ENCODE results near the gene IFNA14.

IFNA14 gene

DNA sequence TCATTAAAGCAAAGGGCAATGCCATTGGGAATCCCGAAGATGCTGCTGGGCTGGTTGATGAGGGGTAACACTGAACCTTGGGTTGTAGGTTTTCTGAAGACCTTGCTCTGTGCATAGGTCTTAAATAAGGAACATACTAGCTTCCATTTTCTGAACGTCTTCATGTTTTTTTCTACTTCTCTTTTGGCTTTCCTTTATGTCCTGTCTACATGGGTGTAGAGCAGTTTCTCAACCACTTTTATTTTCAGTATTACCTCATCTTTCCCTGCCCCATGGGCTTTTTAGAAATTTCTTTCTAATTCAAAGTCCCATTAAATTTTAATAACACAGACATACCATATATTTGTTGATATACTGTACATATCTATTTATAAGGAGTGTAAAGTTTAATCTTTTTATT lies at the start of gene IFNA14:
IFNA14 (minus strand) TSS at position 95 of the 400 bp plus-strand sequence; CDS start at position 25, 70 bp downstream.
- TF ChIP-seq, protein P1, sequence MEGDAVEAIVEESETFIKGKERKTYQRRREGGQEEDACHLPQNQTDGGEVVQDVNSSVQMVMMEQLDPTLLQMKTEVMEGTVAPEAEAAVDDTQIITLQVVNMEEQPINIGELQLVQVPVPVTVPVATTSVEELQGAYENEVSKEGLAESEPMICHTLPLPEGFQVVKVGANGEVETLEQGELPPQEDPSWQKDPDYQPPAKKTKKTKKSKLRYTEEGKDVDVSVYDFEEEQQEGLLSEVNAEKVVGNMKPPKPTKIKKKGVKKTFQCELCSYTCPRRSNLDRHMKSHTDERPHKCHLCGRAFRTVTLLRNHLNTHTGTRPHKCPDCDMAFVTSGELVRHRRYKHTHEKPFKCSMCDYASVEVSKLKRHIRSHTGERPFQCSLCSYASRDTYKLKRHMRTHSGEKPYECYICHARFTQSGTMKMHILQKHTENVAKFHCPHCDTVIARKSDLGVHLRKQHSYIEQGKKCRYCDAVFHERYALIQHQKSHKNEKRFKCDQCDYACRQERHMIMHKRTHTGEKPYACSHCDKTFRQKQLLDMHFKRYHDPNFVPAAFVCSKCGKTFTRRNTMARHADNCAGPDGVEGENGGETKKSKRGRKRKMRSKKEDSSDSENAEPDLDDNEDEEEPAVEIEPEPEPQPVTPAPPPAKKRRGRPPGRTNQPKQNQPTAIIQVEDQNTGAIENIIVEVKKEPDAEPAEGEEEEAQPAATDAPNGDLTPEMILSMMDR (IDR thresholded peaks at IDR 0.05) = no peak
- no peak for TF ChIP-seq ZFX (IDR thresholded peaks at IDR 0.05; ENCODE audit: borderline replicate concordance)
- no peak within 1 kb of the TSS for H3K27ac ChIP-seq

DNA sequence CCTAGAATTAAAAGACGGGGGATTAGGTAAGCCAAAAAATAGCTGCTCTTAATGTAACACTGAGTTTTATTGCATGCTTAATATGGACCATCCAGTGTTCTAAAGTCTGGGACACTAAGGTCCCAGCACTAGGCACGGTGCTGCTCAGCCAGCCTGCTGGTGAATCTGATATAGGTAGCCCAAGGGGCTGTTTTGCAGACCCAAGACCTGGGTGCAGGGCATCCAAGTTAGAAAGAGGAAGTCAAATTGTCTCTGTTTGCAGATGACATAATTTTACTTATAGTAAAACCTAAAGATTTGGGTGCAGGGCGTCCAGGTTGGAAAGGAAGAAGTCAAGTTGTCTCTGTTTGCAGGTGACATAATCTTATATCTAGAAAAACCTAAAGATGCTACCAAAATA lies 47.5 kb upstream of the IFNA14 start:
- no peak overlapping the region for H3K27ac ChIP-seq
- TF ChIP-seq, protein P1 (IDR thresholded peaks at IDR 0.05) = no peak
- TF ChIP-seq ZFX (IDR thresholded peaks at IDR 0.05; ENCODE audit: borderline replicate concordance) = no peak

DNA sequence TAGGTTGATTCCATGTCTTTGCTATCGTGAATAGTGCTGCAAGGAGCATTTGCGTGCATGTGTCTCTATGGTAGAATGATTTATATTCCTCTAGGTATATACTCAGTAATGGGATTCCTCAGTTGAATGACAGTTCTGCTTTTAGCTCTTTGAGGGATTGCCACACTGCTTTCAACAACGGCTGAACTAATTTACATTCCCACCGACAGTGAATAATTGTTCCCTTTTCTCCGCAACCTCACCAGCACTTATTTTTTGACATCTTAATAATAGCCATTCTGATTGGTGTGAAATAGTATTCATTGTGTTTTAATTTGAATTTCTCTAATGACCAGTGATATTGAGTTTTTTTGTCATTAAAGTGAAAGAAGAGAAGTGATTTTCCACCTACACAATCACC lies 46.9 kb upstream of the IFNA14 start:
- TF ChIP-seq ZFX (IDR thresholded peaks at IDR 0.05; ENCODE audit: borderline replicate concordance) = no peak
- TF ChIP-seq, protein P1 (IDR thresholded peaks at IDR 0.05) = no peak
- H3K27ac ChIP-seq = no peak overlapping the region

DNA sequence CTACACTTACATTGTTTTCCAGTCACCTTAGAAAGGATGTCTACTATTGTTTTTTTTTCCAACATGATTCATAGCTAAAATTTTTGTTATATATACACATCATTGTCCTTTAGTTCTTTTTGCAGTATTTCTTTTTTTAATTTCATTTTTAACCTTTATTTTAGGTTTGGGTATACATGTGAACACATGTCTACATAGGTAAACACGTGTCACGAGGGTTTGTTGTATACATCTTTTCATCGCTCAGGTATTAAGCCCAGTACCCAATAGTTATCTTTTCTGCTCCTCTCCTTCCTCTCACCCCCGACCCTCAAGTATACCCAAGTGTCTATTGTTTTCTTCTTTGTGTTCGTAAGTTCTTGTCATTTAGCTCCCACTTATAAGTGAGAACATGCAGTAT lies 46.3 kb upstream of the IFNA14 start:
- no peak overlapping the region for H3K27ac ChIP-seq
- TF ChIP-seq, protein P1 (IDR thresholded peaks at IDR 0.05) = no peak
- no peak for TF ChIP-seq ZFX (IDR thresholded peaks at IDR 0.05; ENCODE audit: borderline replicate concordance)

DNA sequence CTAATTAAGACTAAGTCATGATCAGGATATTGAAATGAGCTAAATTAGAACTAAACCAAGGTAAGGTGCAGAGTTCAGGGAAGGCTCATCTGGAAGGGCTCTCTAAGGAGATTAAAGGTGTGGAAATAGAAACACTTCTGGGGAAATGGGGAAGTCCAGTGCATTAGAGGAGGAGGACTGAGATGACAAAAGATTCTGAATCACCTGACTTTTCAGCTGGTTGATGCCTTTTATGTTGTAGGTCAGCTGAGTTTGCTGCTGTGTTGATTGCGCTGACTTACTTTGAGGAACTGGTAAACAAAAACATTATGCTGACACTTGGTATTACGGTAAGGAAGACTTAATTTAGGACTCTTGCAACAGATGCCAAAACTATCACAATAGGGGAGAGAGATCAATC lies 41.5 kb upstream of the IFNA14 start:
- TF ChIP-seq, protein P1 (IDR thresholded peaks at IDR 0.05) = no peak
- no peak for TF ChIP-seq ZFX (IDR thresholded peaks at IDR 0.05; ENCODE audit: borderline replicate concordance)
- no peak overlapping the region for H3K27ac ChIP-seq

DNA sequence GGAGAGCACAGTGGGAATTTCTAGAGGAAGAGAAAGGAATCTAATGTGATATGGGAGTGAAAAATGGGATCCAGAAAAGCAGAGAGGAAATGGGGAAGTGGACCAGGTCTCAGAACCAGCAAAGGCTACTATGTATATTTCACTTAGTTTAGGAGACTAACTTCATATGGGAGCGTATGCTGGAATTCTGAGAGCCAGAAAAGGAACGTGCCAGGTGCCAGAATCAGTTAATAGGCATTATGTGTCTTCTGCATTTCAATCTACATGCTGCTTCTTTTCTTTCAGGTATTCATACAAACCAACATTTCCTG lies 28.5 kb upstream of the IFNA14 start:
- TF ChIP-seq ZFX (IDR thresholded peaks at IDR 0.05; ENCODE audit: borderline replicate concordance) = no peak
- TF ChIP-seq, protein P1 (IDR thresholded peaks at IDR 0.05) = no peak
- no peak overlapping the region for H3K27ac ChIP-seq

DNA sequence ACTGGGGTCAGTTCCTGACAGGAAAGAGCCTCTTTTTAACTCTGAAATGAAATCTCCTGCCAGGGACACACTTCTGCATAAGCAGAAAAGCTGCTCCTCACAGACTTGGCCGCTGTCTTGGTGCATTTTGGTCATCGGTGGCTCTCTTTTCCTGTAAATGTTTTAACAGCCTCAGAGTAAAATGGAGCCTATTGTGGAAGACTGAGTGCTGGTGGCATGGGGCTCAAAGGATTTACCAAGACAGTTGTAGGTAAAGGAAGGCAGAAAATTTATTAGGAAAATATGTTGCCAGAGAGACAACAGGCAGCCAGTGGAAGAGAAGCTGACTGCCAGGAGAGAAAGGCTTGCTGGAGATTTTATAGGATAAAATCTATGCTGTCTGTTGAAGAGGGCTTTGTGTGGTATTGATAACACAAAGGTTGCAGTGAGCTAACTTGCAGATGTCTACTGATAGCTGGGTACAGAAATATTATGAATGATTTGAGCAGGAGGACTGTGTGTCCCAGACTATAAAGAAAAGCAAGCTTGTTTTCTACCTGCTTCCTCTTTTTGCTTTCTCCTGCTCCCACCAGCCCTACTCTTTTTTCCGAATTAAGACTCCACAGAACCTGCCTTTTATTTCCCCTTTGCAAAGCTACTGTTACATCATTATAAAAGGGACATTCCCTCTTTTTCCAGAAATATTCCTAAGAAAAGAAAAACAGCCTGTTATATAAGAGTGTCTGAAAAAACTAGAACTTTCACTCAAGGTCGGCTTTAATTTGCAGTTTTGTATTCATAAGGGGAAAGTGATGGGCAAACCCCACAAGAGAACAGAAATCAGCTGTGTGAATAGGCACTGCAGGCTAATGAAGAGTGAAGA lies 27.9 kb upstream of the IFNA14 start:
- TF ChIP-seq, protein P1 (IDR thresholded peaks at IDR 0.05) = no peak
- TF ChIP-seq ZFX (IDR thresholded peaks at IDR 0.05; ENCODE audit: borderline replicate concordance) = no peak
- no peak overlapping the region for H3K27ac ChIP-seq

Data from 22Rv1 (cell line).